Activated T-cell treated with anti-CD3 and anti-CD28 coated beads, Interleukin-2, amount 50 U/mL, for 4 hours (primary cell): ENCODE data around the gene ERBB4. TPM values are rescaled to one million over a fixed set of nuclear protein-coding genes. Genes with fewer than 3 reads are reported as not detected.
A peak's percentile ranks its signal among the peaks of the same experiment; 100 is the strongest.

Source experiments
- ATAC-seq, 2 donors: fragments of 200-7000 bp; cut with Tn5 transposase; one replicate each; pipeline ENCODE4 v1.10.0; 2021
- DNase-seq: peaks from one replicate; pipeline ENCODE4 v3.0.0-alpha.2; 2020
- H3K27me3 Mint-ChIP-seq: one replicate; pipeline ENCODE4 v1.8.0; 2021; ENCODE audit warnings: low read depth, mixed read lengths
- H3K36me3 Mint-ChIP-seq: one replicate; pipeline ENCODE4 v1.8.0; 2022; ENCODE audit warnings: mixed read lengths; ENCODE audit not compliant: insufficient read depth
- H3K4me1 Mint-ChIP-seq: one replicate; pipeline ENCODE4 v1.8.0; 2021; ENCODE audit warnings: low read depth, mixed read lengths
- H3K4me3 Mint-ChIP-seq: one replicate; pipeline ENCODE4 v1.8.0; 2021; ENCODE audit warnings: mild to moderate bottlenecking, moderate library complexity, mixed read lengths
- H3K9me3 Mint-ChIP-seq: one replicate; pipeline ENCODE4 v1.8.0; 2021; ENCODE audit warnings: mixed read lengths
- total RNA-seq, 3 donors: library from RNA; stranded (reverse); gene quantifications; one replicate each; pipeline ENCODE4 v1.2.1, GENCODE V29; 2021

ERBB4 gene
- total RNA-seq = not detected

DNA sequence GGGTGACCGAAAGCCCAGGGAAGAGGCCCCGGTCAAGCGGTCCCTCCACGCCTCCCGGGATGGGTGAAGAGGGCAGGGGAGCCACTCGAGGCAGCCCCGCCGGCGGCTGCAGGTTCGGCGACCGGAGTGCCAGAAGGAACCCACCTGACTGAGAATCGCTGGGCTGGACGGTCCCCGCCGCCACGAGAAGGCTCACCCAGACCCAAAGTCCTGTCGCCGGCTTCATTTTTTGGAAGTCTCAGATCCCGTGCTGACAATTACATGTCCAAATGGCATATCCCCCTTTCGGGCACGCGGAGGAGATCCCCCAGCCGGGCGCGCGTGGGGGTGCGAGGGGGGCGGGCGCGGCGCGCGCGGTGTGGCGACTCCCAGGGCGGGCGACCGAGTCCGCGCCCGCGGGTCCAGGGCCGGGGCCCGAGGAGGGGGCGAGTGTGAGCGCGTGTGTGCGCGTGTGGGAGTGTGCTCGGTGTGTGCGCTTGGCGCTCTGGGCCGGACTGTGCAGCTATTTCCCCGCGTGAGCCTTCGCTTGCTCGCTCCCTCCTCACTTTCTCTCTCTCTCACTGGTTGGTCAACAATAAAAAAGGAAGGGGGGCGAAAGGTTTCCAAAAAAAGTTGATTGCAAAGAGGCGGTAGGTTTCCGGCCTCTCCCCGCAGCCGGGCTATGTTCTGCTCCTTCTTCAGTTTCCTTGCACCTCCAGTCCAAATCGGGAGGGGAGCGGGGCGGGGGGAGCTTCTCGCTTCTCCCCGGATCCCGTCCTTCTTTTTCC, at the start of gene ERBB4:
Gene ERBB4 (minus strand): TSS at position 498 of the 767 bp plus-strand sequence. CDS start 272 bp downstream, at position 226.
- Mint-ChIP-seq H3K27me3 (peaks cover 44% of the 10 kb centered on the region), H3K36me3 (no peaks in the 10 kb centered on the region)
- DNase-seq = no peak

DNA sequence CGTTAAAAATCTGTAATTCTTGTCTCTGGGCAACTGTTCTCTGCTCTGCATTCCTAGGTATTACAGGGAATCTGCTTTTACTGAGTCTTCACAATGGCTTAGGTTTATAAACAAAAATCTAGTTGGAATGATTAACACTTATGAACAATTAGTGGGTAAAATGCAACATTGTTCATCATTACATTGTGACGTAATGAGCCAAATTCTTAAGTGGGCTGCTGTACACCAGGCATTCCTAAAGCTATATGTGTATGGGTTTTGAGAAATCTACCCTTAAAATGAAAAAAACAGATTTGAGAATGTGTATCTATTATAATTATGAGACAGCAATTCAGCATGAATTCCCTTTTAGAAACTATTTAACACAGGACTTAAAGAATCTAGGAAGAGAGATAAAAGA, 41.5 kb upstream of the ERBB4 start:
- Mint-ChIP-seq H3K4me3 (no peak overlapping the region), H3K36me3 (no peaks in the 10 kb centered on the region), H3K4me1 (no peaks in the 10 kb centered on the region), H3K27me3 (no peaks in the 10 kb centered on the region), H3K9me3 (peaks cover 7% of the 10 kb centered on the region)
- no peak for ATAC-seq
- no peak for DNase-seq

More for the DNA sequence above, at the start of gene ERBB4:
- no peaks in the 10 kb centered on the region for H3K9me3 Mint-ChIP-seq
- no peak within 1 kb of the TSS for H3K4me3 Mint-ChIP-seq
- peaks cover 5% of the 10 kb centered on the region for H3K4me1 Mint-ChIP-seq
- ATAC-seq = no peak

DNA sequence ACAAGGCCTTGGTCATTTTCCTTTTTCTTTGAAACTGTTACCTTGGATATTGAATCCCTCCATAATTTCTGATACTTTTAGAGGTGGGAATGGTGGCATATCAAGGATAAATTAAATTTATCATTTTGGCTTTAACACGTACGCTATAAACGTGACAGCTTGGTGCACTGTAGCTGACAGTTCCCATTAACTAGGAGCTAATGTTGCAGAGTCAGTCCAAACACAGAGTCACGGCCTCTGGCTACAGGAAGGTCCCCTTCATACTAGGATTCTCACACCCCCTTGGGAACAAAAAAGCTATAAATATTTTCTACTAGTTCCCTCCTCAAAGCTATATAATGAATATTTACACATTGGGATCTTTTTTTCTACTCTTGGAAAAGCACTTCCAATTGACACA, 17.7 kb upstream of the ERBB4 start:
- Mint-ChIP-seq H3K36me3 (no peaks in the 10 kb centered on the region), H3K27me3 (no peaks in the 10 kb centered on the region), H3K4me1 (no peaks in the 10 kb centered on the region), H3K4me3 (no peak overlapping the region), H3K9me3 (no peaks in the 10 kb centered on the region)
- no peak for DNase-seq
- ATAC-seq = no peak

DNA sequence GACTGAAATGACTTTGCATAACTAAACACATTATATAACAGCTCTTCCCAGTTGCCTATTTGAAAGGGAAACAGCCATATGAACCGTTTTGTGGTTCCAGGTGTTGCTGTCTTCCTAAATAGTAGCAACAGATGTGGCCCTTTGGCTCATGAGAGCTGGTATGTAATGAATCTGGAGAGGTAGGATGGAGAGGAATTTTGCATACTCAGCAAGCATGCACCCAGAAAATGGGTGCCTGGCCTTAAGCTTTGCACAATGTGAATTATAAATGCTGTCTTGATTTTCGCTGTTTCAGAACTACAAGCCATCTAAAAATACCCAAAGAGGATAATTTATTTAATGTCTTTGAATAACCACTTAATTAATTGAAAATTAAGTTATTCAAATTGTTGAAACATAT, 15.6 kb upstream of the ERBB4 start:
- Mint-ChIP-seq H3K27me3 (no peaks in the 10 kb centered on the region), H3K4me1 (no peaks in the 10 kb centered on the region), H3K4me3 (no peak overlapping the region), H3K36me3 (no peaks in the 10 kb centered on the region), H3K9me3 (no peaks in the 10 kb centered on the region)
- no peak for DNase-seq
- no peak for ATAC-seq

DNA sequence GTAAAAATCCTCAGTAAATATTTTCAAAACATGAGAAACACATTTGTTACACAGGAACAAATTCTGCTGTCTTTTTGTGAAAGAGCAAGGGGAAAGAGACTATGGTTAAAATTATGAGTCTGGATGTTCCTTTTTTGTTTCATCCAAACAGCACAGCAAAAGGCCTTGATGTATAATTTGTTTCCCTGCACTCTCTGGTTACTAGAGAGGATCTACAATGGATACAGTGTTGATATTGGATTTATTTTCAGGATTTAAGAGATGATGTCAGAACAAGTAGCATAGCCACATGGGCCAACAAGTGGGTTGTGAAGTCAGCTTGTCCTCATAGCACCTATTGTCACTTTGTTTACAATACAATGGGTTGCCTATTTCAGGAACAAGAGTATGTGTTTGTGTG, 11.3 kb upstream of the ERBB4 start:
- no peaks in the 10 kb centered on the region for H3K27me3 Mint-ChIP-seq
- ATAC-seq (no peak), DNase-seq (no peak)
- no peaks in the 10 kb centered on the region for H3K9me3 Mint-ChIP-seq
- H3K4me1 Mint-ChIP-seq = no peaks in the 10 kb centered on the region
- no peaks in the 10 kb centered on the region for H3K36me3 Mint-ChIP-seq
- H3K4me3 Mint-ChIP-seq = no peak overlapping the region

DNA sequence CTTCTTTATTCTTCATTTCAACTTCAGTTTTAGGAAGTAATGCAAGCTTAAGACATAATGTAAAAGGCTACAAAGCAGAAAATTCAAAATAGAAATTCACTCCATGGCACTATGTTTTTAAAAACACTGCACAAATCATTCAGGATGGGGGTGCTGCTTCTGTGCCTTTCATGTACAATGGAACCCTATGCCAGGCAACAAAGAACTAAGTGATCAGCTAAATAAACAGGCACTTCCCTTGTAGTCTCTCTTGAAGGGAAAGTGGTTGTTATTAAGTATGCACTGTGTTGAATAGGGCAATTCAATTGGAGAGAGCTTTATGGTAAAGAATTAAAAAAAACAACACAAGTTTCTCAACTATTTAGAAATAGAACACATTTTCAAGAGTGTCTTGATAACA, 10.9 kb upstream of the ERBB4 start:
- H3K27me3 Mint-ChIP-seq = no peaks in the 10 kb centered on the region
- no peaks in the 10 kb centered on the region for H3K4me1 Mint-ChIP-seq
- H3K9me3 Mint-ChIP-seq = no peaks in the 10 kb centered on the region
- ATAC-seq = no peak
- DNase-seq = no peak
- no peak overlapping the region for H3K4me3 Mint-ChIP-seq
- H3K36me3 Mint-ChIP-seq = no peaks in the 10 kb centered on the region

DNA sequence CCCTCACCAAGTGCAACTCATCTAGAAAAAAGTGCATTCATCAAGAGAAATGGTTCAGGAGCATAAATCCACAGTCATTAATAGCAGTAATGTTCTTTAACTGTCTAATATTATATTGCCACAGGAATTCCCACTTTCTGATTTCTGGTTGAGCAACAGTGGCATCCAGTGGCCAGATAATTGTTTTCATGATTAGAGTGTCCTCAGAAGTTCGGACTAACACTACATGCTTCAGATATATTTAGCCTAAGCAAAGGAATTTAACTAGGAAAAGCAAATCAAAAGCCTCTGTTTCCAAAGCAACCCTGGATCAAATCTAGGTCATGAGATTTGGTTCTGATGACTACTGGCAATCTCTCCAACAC, 9.8 kb upstream of the ERBB4 start:
- Mint-ChIP-seq H3K4me3 (no peak overlapping the region), H3K27me3 (no peaks in the 10 kb centered on the region), H3K4me1 (no peaks in the 10 kb centered on the region), H3K36me3 (no peaks in the 10 kb centered on the region), H3K9me3 (no peaks in the 10 kb centered on the region)
- ATAC-seq (no peak), DNase-seq (no peak)

DNA sequence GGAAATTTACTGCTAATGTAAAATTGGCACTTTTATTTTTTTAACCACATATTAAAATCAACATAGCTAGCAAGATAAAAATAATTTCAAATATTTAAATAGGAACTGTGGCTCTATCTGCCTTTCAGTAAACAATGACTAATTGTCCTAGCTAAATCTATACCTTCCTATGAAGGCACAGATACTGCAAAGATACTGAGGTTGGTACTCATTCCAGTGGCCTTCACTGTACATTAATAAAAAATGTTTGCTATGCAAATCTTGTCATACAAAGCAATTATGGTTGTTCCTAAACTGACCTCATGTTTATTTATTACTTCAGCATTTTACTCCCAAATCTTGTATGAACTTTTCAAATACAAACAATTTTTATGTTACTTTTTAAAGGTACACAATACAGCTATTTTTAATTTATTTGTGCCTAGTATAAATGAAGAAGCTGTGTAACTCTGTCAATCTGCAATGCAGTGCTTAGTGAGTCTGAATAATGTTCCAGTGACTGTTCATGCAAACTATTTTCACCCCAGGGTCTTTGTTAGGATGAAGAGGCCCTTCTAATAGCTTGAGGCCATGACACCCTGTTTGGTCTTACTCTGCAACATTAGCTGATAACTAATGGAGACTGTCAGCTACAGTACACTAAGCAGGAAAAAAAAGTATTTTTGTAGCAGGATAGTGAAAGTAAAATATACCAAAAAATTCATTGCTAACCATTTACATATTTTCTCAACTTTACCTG, 9.3 kb upstream of the ERBB4 start:
- Mint-ChIP-seq H3K4me1 (no peaks in the 10 kb centered on the region), H3K27me3 (no peaks in the 10 kb centered on the region), H3K9me3 (no peaks in the 10 kb centered on the region), H3K4me3 (no peak overlapping the region), H3K36me3 (no peaks in the 10 kb centered on the region)
- DNase-seq (no peak), ATAC-seq (no peak)

DNA sequence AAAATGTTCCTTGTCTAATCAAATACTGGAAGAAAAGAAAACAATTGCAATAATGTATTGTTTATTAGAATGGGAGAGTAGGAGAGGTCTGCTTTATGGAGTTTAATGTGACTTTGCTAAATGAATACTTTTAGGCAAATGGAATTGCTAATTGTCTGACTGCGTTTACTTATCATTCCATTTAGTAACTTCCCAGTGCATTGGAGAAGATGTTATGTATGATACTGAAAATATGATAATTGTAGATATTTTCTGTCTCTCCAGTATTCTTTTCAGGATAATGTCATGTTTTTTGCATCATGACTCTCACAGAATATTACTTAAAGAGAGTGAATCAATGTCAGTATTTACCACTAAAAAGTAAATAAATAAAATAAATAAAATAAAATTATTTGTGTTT, 8.1 kb upstream of the ERBB4 start:
- no peaks in the 10 kb centered on the region for H3K27me3 Mint-ChIP-seq
- no peaks in the 10 kb centered on the region for H3K9me3 Mint-ChIP-seq
- ATAC-seq (no peak), DNase-seq (no peak)
- no peaks in the 10 kb centered on the region for H3K36me3 Mint-ChIP-seq
- no peak overlapping the region for H3K4me3 Mint-ChIP-seq
- no peaks in the 10 kb centered on the region for H3K4me1 Mint-ChIP-seq

DNA sequence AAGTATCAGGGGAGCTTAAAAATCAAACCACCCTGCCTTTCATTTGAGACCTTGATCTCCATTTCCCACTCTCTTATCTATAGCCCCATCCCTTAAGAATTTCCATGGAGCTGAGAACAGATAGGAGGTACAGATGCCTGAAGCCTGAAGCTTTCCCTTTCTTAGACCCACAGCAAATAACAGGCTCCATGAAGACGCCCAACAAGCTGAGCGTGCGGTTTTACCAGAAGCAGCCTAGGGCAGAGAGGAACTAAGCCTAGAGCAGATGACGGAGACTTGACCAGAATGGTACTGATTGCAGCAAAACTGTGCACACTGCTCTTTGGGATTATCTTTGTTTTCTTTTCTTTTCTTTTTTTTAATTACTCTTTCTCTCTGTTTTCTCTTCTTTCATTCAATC, 1.7 kb upstream of the ERBB4 start:
- ATAC-seq = no peak
- Mint-ChIP-seq H3K4me1 (peaks cover 5% of the 10 kb centered on the region), H3K36me3 (no peaks in the 10 kb centered on the region), H3K9me3 (no peaks in the 10 kb centered on the region), H3K27me3 (peaks cover 39% of the 10 kb centered on the region), H3K4me3 (no peak overlapping the region)
- no peak for DNase-seq

DNA sequence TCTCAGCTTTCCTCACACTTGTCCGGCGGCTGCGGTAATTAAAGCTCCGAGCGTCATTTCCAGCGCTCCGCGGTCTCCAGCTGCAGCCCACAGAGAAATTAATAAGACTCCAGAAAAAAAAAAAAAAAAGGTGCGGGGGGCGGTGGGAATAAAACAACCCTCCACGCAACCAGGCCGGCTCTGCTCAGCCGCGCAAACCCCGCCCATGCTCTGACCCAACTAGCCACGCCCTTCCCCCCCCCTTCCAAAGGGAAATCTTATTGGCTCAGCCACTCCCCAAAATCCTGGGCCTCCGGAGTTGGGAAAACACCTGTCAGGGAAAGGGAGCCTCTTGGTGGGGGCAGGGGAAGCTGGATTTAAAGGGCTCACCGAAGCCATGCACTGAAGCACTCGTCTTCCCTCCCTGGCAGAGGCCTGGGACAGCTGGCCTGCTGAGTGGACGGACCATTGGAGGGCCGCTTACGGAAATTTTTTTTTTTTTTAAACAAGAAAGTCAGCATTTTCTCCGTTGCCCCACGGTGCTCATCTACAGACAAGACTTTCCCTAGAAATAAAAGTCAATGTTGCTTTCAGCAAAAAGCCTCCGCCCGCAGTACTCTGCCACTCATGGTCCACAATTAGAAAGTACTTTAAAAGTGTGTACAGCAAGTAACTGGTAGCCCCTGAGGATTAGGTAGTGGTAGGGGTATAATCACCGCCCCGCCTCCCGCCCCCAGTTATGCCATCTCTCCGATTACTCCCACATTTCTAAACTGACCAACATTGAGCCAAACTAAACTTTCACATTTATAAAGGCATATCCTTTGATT, 674 bp upstream of the ERBB4 start:
- no peak for DNase-seq
- H3K4me3 Mint-ChIP-seq = no peak overlapping the region
- H3K9me3 Mint-ChIP-seq = no peaks in the 10 kb centered on the region
- peaks cover 42% of the 10 kb centered on the region for H3K27me3 Mint-ChIP-seq
- peaks cover 5% of the 10 kb centered on the region for H3K4me1 Mint-ChIP-seq
- no peak for ATAC-seq
- H3K36me3 Mint-ChIP-seq = no peaks in the 10 kb centered on the region

DNA sequence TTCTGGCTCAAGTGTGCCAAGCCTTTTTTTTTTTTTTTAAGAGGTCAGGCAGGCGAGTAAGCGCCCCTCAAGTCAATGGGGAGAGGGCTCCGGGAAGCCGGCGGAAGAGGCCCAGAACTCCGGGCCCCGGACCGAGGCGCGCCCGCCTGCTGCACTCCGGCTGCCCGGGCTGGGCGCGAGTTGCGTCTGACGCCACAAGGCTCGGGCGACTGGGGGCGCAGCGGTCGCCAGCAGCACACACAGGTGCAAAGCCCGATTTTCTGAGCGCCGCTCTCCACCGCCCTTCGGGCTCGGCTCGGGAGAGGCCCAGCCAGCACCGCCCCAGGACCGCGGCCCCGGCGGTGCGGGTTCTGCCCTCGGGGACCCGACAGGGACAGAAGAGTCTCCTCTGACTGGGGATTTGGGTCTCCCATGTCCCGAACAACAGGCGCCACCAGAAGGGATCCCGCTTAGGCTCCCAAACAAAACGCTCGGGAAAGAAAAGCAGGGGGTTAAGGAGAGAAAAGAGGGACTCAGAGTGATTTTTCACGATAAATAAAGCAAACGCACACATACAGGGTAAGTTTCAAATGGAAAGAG, 787 bp downstream of the ERBB4 start:
- peaks cover 44% of the 10 kb centered on the region for H3K27me3 Mint-ChIP-seq

DNA sequence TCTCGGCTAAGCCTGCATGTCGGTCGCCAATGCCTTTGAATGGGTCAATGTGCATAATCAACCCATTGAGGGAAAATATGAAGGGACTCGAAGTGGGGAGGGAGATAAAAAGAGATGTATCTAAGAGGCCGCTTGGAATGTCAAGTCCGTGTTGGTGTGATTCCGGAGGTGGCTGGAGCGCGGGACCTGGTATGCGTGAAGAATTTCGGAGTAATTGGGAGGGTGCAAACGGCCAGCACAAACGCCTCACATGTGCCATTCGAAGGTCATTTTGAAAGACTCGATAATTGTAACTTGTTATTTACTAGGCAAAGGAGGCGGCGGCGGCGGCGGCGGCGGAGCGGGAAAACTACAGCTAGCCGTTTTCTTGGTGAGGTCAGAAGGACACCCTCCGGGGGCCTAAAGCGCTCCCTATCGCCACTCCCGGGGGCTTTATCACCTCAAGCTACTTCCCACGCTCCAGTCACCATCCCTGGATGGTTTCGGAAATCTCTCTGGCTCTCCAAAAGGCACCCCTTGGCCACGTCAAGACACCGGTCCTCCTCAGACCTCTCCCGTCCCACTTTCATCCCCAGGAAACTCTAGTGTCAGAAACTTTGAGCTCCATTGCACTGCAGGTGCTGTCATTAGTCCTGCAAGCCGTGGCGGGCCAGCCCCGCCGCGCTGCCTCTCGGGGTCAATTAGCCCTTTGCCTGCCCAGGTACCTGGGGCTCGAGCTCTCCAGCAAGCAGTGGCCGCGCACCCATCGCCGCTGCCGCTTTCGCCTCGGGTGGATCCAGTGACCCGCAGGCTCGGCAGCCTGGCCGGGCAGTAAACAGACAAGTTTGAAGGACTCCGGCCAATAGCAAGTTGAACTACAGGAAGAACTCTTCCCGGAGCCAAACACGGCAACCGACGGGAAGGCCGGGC, 1.5 kb downstream of the ERBB4 start:
- H3K36me3 Mint-ChIP-seq = no peaks in the 10 kb centered on the region
- no peaks in the 10 kb centered on the region for H3K9me3 Mint-ChIP-seq
- H3K4me1 Mint-ChIP-seq = peaks cover 5% of the 10 kb centered on the region
- no peak overlapping the region for H3K4me3 Mint-ChIP-seq
- ATAC-seq = no peak
- H3K27me3 Mint-ChIP-seq = peaks cover 47% of the 10 kb centered on the region
- no peak for DNase-seq

More for the DNA sequence above, 787 bp downstream of the ERBB4 start:
- DNase-seq = no peak
- H3K36me3 Mint-ChIP-seq = no peaks in the 10 kb centered on the region
- peak; percentile 35 to 45 for ATAC-seq
- no peaks in the 10 kb centered on the region for H3K9me3 Mint-ChIP-seq
- peaks cover 5% of the 10 kb centered on the region for H3K4me1 Mint-ChIP-seq
- H3K4me3 Mint-ChIP-seq = no peak overlapping the region
